K562 (cell line): ENCODE data around the gene PTHLH.

Source experiments
- HBP1 ChIP-seq: fragments of 450-650 bp; formaldehyde crosslinking; IDR thresholded peaks from 2 replicates; pipeline ENCODE4 v1.4.0; 2022; ENCODE audit warnings: missing genetic modification characterization
- KAT2B ChIP-seq: IDR thresholded peaks from one replicate; pipeline ENCODE4 v1.6.1; 2012; ENCODE audit warnings: low read depth, mild to moderate bottlenecking, control low read depth, inconsistent platforms, low read length, moderate library complexity
- KLF13 ChIP-seq: fragments of 450-650 bp; IDR thresholded peaks from 2 replicates; pipeline ENCODE4 v1.6.1; 2016; ENCODE audit warnings: missing genetic modification characterization, low read depth, mild to moderate bottlenecking, missing compliant biosample characterization, moderate library complexity, borderline replicate concordance
- LARP7 ChIP-seq: fragments of 450-650 bp; IDR thresholded peaks from 2 replicates; pipeline ENCODE4 v1.6.1; 2016
- NR1H2 ChIP-seq: sonication (generic); formaldehyde crosslinking; IDR thresholded peaks from 2 replicates; pipeline ENCODE4 v1.4.0; 2020; ENCODE audit warnings: mild to moderate bottlenecking, missing genetic modification reagents
- STAG1 ChIP-seq: sonication (generic); formaldehyde crosslinking; IDR thresholded peaks from 2 replicates; pipeline ENCODE4 v1.5.0; 2020; ENCODE audit warnings: missing genetic modification reagents, borderline replicate concordance
- U2AF2 ChIP-seq: fragments of 200-400 bp; formaldehyde crosslinking; optimal IDR thresholded peaks from 2 replicates; pipeline ENCODE3; 2017; ENCODE audit warnings: low read depth, mild to moderate bottlenecking, low read length
- ZBTB49 ChIP-seq: sonication (generic); formaldehyde crosslinking; IDR thresholded peaks from 2 replicates; pipeline ENCODE4 v1.8.0; 2022; ENCODE audit warnings: missing genetic modification reagents, mild to moderate bottlenecking, borderline replicate concordance

- TF ChIP-seq STAG1 (CRISPR knock-in tag): no peak
- no peak for TF ChIP-seq U2AF2
- no peak for TF ChIP-seq LARP7
- TF ChIP-seq KAT2B: no peak
- no peak for TF ChIP-seq HBP1
- TF ChIP-seq NR1H2 (CRISPR knock-in tag): no peak
- no peak for TF ChIP-seq KLF13 (tag)
- no peak for TF ChIP-seq ZBTB49 (CRISPR knock-in tag)
Observed at GRCh38 chr12:27973487-27973890, 956 bp upstream of the PTHLH start.
